GM19395 (cell line): Measurements from ENCODE around the gene COA3.

Experiments
- ATAC-seq: cut with Tn5 transposase; IDR thresholded peaks from one replicate; pipeline ENCODE4 v1.9.1; 2021; ENCODE audit warnings: mild to moderate bottlenecking, moderate library complexity; ENCODE audit not compliant: unreplicated experiment

Gene COA3

GRCh38 chr17:42818379-42818778 is 19.9 kb upstream of the COA3 start:
- no peak for ATAC-seq

- ATAC-seq, result no peak
Measured at GRCh38 chr17:42817866-42818265, 19.4 kb upstream of the COA3 start.

GRCh38 chr17:42814633-42815399 is 16.3 kb upstream of the COA3 start:
- ATAC-seq, result no peak

GRCh38 chr17:42809250-42809649 is 10.7 kb upstream of the COA3 start:
- no peak for ATAC-seq

- ATAC-seq, result no peak
Measured at GRCh38 chr17:42806249-42806648, 7.7 kb upstream of the COA3 start.

- ATAC-seq, result no peak
Measured at GRCh38 chr17:42804918-42805367, 6.4 kb upstream of the COA3 start.

- ATAC-seq, result no peak
Measured at GRCh38 chr17:42803074-42803883, 4.8 kb upstream of the COA3 start.

- ATAC-seq, result no peak
Measured at GRCh38 chr17:42798011-42798382, 507 bp downstream of the COA3 start.

- no peak for ATAC-seq
Measured at GRCh38 chr17:42797067-42798007, 1.2 kb downstream of the COA3 start.

- no peak for ATAC-seq
Measured at GRCh38 chr17:42796066-42796758, 2.3 kb downstream of the COA3 start.

- no peak for ATAC-seq
Measured at GRCh38 chr17:42795465-42795864, 3.0 kb downstream of the COA3 start.

- ATAC-seq, result no peak
Measured at GRCh38 chr17:42795061-42795460, 3.4 kb downstream of the COA3 start.

GRCh38 chr17:42792545-42792944 is 6.0 kb downstream of the COA3 start:
- no peak for ATAC-seq

- no peak for ATAC-seq
Measured at GRCh38 chr17:42791948-42792347, 6.6 kb downstream of the COA3 start.

GRCh38 chr17:42787266-42787665 is 11.2 kb downstream of the COA3 start:
- ATAC-seq, result no peak

- ATAC-seq, result no peak
Measured at GRCh38 chr17:42784811-42785592, 13.5 kb downstream of the COA3 start.

- no peak for ATAC-seq
Measured at GRCh38 chr17:42784409-42784808, 14.1 kb downstream of the COA3 start.

- ATAC-seq, result no peak
Measured at GRCh38 chr17:42783791-42784138, 14.7 kb downstream of the COA3 start.

- no peak for ATAC-seq
Measured at GRCh38 chr17:42783062-42783790, 15.3 kb downstream of the COA3 start.
